GM18858 (cell line): ENCODE results near the gene EPHB1.
A peak's percentile ranks its signal among the peaks of the same experiment; 100 is the strongest.

Experiments used
- ATAC-seq: cut with Tn5 transposase; IDR thresholded peaks from one replicate; pipeline ENCODE4 v1.9.1; 2021; ENCODE audit not compliant: unreplicated experiment

Gene EPHB1

DNA sequence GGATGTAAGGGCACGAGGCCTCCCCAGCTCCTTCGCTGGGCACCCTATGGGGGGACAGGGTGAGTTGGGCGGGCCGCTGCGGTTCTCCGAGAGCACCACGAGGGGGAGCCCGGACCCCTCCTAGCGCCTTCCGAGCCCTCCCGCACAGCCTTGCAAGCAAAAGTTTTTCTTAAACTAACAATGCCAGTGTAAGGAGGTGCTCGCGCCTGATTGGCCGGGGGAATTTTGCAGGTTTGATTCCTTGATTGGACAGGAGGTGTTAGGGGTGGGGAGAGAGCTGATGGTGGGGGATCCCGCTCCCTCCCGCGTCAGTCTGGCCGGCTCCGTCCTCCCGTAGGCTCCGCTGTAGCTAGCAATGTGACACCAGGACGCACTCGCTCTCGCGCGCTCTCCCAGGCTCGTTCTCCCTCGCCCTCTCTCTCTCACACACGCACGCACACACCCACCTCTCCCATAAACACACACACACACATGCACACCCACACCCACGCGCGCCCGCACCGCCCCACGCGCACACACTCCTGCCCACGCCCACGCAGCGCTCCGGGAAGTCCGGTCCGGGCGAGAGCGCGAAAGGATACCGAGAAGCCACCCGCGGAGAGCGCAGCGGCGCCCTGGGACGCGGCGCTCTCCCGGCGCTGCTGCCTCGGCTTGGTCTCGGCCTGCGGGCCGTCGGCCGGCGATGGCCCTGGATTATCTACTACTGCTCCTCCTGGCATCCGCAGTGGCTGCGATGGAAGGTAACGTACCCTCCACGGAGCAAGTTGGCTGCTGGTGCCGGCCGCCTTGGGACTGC lies at the start of gene EPHB1:
EPHB1 (plus strand) TSS at position 311 of the 796 bp plus-strand sequence.
- peak; percentile 82 for ATAC-seq

DNA sequence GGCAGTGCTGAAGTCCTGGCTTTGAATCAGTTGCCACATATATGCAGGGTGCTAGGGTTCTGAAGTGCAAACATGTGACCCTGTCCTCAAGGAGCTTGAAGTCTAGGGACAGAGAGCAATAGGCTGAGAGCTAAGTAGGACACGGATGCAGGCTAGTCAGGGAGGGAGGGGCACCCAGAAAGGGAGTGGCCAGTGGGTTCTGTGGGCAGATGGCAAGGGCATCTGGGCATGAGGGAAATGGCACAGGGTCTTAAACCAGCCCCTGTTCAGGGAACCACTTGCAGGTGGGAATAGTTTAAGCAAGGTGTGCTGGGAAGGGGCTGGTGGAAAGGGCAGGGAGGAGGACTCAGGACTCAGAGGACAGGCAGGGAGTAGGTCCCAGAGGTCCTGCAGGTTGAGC lies 46.4 kb upstream of the EPHB1 start:
- ATAC-seq: no peak

DNA sequence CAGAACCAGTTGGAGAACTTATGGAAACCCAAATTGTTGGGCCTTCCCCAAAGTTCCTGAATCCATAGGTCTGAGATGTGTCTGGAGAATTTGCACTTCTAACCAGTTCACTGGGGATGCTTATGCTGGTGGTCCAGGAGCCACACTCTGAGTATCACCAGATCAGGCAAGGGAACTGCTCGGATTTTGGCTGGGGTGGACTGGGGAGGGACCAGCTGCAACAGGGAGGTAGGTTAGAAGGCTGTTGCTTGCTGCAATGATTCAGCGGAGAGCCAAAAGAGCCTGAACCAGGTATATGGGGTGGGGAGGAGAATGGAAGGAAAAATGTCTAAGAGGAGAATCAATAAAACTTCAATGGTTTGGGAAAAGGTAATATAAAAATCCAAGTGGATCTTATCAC lies 45.9 kb upstream of the EPHB1 start:
- no peak for ATAC-seq

DNA sequence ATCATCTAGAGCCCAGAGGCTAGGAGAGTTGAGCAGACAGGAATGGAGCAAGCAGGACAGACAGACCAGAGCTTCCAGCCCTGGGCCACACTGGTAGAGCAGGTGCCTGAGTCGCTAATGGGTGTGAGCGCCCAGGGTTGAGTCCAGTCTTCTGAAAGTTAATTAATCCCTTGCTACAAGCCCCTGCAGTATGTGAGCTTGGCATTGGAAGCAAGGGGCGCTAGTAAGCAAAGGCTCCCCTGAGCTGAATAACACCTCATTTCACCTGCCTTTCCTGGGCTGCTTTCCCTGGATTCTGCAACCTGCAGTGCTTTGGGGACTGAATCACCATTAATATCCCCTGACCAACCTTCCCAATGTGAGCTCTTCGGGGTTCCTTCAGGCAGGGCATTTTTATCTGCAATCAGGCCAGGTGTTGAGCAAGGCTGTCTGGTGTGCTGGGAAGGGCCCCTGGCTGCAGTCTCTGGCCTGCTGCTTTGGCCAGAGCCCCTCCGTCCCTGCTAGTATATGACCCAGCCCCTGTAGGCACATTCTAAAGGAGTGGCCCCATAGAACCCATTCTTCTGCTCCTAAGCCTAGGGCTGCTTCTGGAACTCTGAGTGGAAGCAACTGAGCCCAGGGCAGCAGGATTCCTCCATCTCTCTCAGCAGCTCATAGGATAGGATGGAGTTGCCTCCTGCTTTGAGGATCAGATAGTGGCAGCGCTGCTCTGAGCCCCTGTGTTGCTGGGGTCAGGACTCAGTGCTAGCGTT lies 45.1 kb upstream of the EPHB1 start:
- no peak for ATAC-seq

DNA sequence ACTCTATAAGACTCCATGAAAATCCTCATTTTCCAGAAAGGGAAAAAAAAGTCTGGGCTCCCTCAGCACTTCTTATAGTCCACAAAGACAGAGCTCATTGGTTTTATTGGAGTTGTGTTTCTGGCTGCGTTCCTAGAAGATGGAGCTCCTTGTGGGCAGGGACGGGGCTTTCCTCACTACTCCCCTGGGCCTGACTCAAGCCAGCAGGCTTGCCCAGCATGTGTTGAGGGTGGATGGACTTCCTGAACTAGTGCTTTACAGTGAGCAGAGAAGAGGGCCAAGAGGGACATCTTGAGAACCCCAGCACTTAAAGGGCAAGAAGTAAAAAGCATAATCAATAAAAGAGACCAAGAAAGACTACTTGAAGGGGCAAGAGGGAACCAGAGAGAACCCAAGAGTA lies 43.2 kb upstream of the EPHB1 start:
- no peak for ATAC-seq

DNA sequence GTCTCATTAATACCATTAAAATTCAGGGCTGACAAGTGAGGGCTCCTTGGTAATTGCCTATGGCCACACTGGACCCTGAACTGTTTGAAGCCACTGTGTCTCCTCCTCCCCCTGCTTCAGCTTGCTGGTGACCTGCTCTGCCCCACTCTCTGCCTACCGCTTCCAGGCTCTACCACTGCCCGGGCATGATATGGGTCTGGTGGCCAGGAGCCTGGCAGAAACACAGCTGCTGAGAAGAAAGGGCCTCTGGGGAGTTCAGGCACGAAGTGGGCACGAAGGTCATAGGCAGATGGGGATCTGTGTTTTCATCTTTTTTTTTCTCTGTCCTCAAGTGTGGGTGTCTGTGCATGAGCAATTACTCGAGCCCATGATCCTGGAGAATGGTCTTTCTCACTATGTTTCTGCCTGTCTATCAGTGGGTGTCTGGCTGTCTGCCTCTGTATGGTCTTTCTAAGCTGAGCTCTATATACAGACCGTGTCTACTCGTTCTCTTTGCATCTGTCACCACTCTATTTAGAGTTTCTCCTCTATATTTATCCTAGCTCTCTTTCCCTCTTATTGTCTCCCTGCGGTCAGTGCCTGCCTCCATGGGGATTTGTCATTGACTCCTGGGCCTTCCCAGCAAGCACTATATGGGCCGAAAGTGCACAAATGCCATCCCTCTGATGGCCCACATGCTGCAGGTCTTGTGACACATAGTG lies 42.1 kb upstream of the EPHB1 start:
- ATAC-seq: no peak

DNA sequence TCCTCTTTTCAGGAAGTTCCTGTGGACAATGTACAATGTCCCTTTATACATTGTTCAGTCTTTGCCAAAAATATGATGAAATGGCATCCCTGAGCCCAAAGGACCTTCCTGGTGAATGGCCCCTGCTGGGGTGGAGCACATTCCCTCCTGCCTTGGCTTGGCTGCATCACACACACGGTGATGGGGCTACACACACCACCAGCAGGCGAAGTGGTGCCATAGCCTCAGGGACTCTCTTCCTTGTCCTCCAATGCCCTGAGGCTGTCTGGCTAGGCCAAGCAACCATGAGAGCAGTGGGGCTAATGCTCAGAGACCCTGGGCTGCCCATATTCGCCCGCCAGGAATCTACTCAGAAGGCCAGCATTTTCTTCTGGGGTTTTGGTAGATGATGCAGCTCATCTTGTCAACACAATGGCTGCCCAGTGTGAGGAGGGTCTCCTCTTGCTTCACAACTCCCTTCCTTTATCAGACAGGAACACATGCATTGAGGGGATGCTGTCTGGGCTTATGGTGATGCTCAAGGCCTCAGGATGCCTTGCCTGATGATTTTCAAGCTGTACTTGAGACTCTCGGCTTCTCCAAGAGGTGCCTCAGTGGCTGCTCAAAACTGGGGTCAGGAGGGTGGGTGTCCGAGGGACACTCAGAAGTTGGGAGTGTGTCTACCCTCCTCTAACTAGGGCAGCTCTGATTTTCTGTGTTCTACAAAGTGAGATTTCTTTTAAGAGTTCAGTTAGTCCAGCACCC lies 40.9 kb upstream of the EPHB1 start:
- no peak for ATAC-seq

DNA sequence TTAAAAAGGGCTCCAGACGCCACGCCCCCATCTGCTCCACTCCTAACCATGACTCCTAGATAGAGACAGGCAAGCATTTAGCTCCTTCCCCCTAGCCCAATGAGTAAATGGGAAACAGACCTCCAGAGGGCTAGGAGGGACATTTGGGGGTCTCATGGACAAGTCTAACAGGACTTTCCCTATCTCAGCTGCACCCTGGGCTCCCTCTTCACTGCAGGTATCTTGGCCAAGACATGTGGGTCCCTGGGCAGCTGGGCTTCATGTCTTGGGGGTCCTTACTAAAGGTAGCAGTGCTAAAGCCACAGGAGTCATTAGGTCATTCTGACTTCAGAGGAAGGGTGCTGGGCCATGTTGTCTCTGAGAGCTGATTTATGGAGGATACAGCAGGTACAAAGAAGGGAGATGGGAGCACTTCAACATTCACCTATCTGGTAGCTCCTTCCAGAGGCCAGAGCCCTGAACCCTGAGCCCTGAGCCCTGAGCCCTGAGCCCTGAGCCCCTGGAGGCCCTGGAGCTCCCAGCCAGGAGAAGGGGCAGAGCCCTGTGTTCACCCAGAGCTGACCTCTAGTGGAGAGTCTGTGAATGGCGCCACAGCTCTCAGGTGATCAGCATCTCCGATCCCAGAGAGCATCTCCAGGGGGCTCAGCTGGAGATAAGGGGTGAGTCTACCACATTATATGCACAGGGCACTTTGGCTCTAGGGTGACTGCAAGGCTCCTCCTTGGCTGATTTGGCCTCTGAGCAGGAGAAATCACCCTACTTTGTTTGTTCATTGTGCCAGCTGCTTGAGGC lies 40.1 kb upstream of the EPHB1 start:
- ATAC-seq: no peak

DNA sequence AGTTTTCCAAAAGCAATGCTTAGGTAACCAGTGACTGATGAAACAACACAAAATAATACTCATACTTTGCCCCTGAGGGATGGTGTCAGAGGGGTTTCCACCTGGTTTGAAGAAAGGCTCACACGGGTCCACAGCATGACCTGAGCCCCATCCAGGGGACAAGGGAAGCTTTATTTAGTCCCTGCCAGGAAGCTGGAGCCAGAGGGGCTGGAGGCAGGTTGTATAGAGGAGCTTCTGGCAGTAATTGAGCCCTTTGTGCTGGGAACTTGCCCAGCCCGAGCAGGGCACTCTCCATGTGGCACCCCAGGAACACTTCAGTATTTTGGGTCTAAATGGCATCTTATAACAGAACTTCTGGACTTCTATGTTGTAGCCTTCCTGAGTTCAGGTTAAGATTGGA lies 39.2 kb upstream of the EPHB1 start:
- no peak for ATAC-seq

DNA sequence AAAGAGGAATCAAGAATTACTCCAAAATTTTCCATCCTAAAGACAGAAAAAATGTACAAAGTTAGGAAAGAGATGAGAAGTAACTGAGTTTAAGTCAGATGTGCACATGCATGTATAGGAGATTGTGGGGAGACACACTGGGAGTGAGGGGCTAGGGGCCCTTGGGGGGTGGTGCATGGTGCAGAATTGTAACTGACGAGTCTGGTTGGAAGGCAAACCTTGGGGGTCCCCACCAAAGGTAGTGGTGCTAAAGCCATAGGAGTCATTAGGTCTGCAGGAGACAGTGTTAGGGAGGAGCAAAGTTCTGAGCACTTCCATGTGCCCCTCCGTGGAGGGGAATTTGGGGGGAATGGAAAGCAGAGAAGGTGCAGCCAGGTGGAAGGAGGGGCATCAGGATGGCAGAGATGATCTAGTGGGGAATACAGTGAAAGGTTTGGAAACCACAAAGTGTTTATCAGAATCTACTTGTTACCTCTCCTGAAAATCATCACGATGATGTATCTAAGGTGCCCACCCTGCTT lies 37.5 kb upstream of the EPHB1 start:
- no peak for ATAC-seq

DNA sequence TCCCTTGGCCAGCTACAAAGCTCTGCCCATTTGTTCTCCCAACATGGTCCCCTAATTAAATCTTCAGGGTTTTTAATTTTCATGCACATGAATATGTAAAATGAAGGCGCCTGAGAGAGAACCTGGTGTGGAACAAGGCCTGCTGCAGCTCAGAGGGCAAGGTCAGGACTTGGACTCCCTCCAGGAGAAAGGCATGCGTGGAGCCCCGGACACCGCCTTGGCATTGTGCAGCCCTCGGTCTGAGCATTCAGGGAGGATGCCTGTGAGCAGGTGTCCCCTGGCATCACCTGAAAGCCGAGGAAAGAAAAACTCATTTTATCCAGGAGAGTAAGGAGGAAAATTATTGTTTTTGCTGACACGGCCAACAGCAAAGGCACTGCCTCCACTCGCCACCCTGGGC lies 33.8 kb upstream of the EPHB1 start:
- ATAC-seq: no peak

DNA sequence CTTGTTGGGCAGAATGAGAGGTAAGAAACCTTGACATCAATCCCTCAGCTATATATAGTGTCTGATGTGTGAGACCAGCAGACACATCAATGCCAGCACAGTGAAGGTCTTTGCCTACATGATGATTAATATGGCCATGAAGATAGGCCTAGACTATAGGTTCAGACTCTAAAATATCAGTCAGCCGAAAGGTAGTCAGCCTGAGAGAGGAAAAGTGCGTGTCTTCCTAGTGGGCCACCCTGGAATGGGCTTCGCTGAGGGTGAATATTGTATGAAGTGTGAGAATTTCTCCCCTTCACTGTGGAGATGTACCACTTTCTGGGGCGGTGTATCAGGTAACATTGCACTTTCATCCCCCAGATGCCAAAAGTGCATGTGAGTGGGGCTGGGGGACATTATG lies 33.0 kb upstream of the EPHB1 start:
- no peak for ATAC-seq

DNA sequence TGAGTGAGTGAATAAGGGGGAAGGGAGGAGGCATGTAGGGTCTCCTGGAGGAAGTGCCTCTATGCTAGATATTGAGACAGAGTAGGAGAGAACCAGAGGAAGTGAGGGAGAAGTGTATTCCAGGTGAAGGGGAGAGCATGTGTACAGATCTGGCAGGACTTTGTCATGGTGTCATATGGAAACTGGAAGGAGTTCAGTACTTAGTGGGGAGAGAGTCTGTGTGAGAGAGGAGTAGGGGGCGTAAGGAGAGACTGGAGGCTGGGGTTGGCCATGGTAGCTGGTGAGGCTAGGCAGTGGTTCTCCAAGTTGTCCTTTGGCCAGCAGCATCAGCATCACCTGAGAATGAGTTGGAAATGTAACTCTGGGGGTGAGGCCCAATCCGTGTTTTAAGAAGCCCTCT lies 29.6 kb upstream of the EPHB1 start:
- ATAC-seq: no peak

DNA sequence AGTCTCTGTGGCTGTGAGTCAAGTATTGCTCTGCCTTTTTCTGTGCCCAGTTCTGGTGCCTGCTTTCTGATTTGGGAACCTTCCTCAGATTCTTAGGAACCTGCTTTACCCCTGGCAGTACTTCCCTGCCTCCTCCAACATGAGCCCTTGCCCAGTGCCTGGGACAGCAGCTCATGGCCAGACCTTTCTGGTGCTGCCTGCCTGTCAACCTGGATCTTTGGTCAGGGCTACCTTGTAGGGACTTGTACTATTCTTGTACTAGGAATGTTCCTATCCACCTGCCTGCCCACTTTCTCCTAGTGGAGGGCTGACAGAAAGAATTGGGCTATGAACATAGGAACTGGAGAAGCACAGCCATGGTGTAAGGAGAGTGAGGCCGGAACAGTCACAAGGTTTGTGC lies 28.8 kb upstream of the EPHB1 start:
- ATAC-seq: no peak

DNA sequence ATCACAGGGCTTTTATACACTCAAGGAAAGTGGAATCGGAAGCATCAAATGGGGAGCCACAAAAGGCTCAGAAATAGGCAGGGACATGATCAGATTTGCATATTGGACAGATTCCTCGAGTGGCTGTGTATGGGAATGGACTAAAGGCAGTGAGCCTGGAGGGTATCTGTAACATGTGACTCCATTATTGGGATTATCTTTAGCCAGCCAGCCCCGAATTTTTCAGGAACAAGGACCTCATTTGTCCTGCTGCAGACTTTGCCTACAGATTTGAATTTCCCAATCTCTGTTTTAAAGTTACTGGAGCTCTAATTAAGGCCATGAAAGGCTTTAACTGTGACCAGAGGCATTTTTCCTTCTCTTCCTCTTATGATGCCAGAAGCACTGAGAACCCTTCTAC lies 26.9 kb upstream of the EPHB1 start:
- no peak for ATAC-seq

DNA sequence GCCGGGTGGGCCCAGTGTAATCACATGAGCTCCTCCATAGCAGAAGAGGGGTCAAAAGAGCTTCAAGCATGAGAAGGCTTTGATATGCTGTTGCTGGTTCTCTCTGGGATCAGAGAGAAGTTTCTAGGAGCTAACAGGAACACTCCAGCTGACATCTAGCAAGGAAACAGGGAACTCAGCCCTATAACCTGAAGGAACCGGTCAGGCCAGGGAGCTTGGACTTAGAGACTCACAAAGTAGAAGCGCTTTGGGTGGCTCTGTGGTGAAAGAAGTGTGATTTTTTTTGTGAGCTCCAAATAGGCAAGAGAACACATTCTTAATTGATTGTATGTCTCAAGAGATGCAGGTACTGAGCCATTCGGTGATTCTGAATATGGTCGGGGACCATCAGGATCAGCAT lies 26.2 kb upstream of the EPHB1 start:
- no peak for ATAC-seq

DNA sequence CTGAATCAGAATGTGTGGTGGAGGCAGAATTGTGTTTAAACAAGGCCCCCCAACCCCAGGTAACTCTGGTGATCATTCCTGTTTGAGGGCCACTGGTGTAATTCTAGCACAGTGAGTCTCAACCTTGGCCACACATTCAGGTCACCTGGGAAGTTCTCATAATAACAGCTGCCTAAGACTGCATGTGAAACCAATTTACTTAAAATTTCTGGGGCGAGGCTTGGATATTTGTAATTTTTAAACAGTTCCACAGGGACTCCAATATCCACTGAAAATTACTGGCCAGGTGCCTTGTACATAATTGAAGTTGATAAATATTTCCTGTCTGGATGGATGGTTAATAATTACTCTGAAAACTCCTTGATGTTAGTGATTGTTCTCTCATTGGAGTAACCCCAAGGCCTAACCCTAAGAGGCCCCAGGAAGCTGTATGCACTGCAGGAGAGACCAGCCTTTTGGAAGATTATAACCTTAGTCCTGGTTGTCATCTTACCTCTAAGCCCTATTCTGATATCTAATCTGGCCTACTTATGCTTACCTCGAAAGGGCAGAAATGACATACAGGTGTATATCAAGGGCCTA lies 25.7 kb upstream of the EPHB1 start:
- ATAC-seq: no peak

DNA sequence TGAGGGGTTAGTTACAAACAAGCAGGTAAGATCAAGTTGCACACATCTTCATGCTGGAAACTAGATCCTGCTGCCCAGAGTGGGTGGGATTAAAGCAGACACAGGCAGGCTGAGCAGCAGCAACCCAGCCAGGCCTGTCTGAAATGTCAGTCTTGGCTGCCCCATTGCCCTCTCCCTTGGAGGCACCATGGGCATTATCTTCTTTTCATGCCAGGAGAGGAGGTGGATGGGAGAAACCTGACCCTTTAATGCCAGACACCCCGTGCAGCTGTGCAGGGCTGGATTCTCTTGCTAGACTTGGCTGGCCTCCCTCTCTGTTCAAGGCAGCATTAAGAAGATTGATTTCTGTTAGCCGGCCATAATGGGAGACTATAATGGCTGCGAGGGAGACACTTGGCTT lies 23.0 kb upstream of the EPHB1 start:
- ATAC-seq: no peak

DNA sequence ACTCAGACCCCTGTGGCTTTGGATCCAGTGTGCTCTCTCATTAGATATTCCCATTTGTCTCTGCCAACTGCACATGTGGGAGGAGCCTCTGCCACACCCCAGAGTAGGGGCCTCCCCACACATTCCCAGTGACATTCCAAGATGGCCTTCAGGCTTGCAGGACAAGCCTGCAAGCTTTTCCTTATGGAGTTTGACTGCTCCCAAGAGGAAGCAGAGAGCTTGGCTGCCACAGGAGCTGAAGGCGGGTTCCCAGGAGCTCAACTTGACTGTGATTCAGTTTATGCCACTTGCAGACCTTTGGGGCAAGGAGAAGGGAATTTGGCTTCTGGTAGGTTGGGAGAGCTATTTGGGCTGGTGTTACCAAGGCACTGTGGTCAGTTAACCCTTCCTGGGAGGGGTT lies 22.5 kb upstream of the EPHB1 start:
- no peak for ATAC-seq

DNA sequence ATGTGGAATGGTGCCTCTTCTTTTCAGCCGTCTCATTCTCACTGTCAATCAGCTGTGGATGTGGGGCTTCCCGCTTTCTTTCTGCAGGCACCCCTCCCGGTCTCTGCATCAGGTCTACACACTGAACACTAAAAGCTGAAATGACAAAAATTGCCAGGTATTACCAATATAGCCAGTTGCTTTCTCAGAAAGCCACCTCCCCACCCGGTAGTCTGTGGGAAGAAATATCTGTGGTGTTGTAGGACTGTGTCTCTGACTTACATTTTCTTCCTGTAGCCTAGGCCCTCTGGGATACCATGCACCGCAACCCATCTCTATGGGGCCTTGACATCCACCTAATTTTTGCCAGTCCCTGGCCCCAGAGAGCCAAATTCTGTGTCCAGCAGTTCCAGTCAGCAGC lies 19.2 kb upstream of the EPHB1 start:
- no peak for ATAC-seq
